ENCODE data around the gene AKAP1.

The AKAP1 gene

GRCh38 chr17:57138956-57139576 is 54.0 kb downstream of the AKAP1 start:
- DNase-seq (ENCODE audit: extremely low spot score) = no peak
- ChIA-PET POLR2A (no interaction called here), CTCF (interaction anchor here (0.8 to 1.9 kb wide), 2 partner anchors 105 to 644 kb away, joined by 3 to 10 read pairs; no protein-coding TSS in a partner anchor)
- no peak for TF ChIP-seq SUZ12 (IDR thresholded peaks at IDR 0.05)
- TF ChIP-seq FOXK2 (IDR thresholded peaks at IDR 0.05) = no peak

DNA sequence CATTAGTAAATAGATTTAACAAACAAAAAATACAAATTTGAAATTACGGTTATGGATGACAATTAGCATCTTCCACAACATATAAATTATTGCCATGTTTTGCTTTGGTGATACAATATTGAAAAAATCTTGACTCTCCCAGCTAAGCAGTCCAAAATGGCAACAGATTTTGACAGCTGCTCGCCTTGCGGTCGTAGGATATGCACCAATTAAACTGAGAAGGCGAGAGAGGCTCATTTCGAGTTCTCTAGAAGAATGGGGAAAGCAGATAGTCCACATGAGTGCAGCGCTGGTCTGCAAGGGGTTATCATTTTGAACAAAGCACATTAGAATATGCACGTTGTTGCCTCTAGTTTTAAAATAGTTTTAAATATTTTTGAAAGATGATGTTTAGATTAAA is 55.3 kb downstream of the AKAP1 start:
- ChIA-PET POLR2A (no interaction called here), CTCF (interaction anchor here (0.6 kb wide), 1 partner anchor 689 kb away, joined by 6 read pairs; no protein-coding TSS in a partner anchor)
- DNase-seq (ENCODE audit: extremely low spot score) = no peak
- TF ChIP-seq NFRKB (IDR thresholded peaks at IDR 0.05) (no peak), CTBP1 (IDR thresholded peaks at IDR 0.05; ENCODE audit: borderline replicate concordance) (no peak), SUZ12 (IDR thresholded peaks at IDR 0.05) (no peak), L3MBTL2 (conservative IDR thresholded peaks at IDR 0.05) (no peak), TARDBP (IDR thresholded peaks at IDR 0.05) (no peak), ARNT (IDR thresholded peaks at IDR 0.05) (no peak), SP1 (IDR thresholded peaks at IDR 0.05) (no peak), FOXM1 (IDR thresholded peaks at IDR 0.05; ENCODE audit: borderline replicate concordance) (no peak), HDGF (IDR thresholded peaks at IDR 0.05; ENCODE audit: borderline replicate concordance) (no peak), LEF1 (IDR thresholded peaks at IDR 0.05; ENCODE audit: borderline replicate concordance) (no peak), BHLHE40 (IDR thresholded peaks at IDR 0.05; ENCODE audit: borderline replicate concordance) (no peak), FOXA1 (IDR thresholded peaks at IDR 0.05) (no peak), FOXK2 (IDR thresholded peaks at IDR 0.05) (no peak), ELF4 (IDR thresholded peaks at IDR 0.05) (no peak), ZNF384 (IDR thresholded peaks at IDR 0.05) (no peak)
- TF ChIP-seq, protein P1, sequence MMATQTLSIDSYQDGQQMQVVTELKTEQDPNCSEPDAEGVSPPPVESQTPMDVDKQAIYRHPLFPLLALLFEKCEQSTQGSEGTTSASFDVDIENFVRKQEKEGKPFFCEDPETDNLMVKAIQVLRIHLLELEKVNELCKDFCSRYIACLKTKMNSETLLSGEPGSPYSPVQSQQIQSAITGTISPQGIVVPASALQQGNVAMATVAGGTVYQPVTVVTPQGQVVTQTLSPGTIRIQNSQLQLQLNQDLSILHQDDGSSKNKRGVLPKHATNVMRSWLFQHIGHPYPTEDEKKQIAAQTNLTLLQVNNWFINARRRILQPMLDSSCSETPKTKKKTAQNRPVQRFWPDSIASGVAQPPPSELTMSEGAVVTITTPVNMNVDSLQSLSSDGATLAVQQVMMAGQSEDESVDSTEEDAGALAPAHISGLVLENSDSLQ (IDR thresholded peaks at IDR 0.05) = no peak

DNA sequence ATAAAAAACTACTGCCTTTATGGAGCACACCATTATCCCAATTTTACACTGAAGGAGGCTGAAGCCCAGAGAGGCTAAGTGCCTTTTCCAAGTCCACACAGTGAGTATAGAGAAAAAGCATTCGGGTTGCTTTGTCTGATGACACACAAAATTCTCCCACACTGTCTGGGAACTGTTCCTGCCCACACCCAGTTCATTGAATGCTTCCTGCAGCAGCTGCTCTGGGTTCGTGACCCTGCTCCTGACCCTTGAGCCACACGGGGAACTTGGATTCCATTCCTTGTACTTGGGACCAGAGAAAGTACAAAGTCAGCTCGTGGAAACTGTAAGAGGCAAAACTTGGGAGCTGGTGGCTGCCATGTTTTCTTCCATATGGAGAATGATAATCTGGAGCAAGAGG is 57.9 kb downstream of the AKAP1 start:
- POLR2A ChIA-PET = interaction anchor here (1.1 kb wide), 1 partner anchor 119 kb away, joined by 3 read pairs; no protein-coding TSS in a partner anchor
- no peak for DNase-seq (ENCODE audit: extremely low spot score)
- CTCF ChIA-PET = interaction anchor here (0.6 to 2.1 kb wide), 2 partner anchors 100 to 198 kb away, joined by 3 to 6 read pairs; no protein-coding TSS in a partner anchor
- no peak for TF ChIP-seq FOXA1 (IDR thresholded peaks at IDR 0.05)
- TF ChIP-seq BHLHE40 (IDR thresholded peaks at IDR 0.05; ENCODE audit: borderline replicate concordance) = no peak
- no peak for TF ChIP-seq CTBP1 (IDR thresholded peaks at IDR 0.05; ENCODE audit: borderline replicate concordance)
- no peak for TF ChIP-seq FOXK2 (IDR thresholded peaks at IDR 0.05)
- no peak for TF ChIP-seq ZNF384 (IDR thresholded peaks at IDR 0.05)

GRCh38 chr17:57143361-57143760 is 58.3 kb downstream of the AKAP1 start:
- CTCF ChIA-PET = interaction anchor here (2.1 kb wide), 1 partner anchor 99 kb away, joined by 6 read pairs; no protein-coding TSS in a partner anchor
- TF ChIP-seq SUZ12 (IDR thresholded peaks at IDR 0.05) = no peak
- TF ChIP-seq ZNF384 (IDR thresholded peaks at IDR 0.05) = no peak
- no peak for TF ChIP-seq FOXK2 (IDR thresholded peaks at IDR 0.05)
- no peak for TF ChIP-seq CTBP1 (IDR thresholded peaks at IDR 0.05; ENCODE audit: borderline replicate concordance)
- no peak for TF ChIP-seq HDGF (IDR thresholded peaks at IDR 0.05; ENCODE audit: borderline replicate concordance)
- no peak for TF ChIP-seq BHLHE40 (IDR thresholded peaks at IDR 0.05; ENCODE audit: borderline replicate concordance)
- TF ChIP-seq FOXM1 (IDR thresholded peaks at IDR 0.05; ENCODE audit: borderline replicate concordance) = no peak
- TF ChIP-seq, protein P1 (IDR thresholded peaks at IDR 0.05) = no peak
- no peak for TF ChIP-seq TARDBP (IDR thresholded peaks at IDR 0.05)
- no peak for TF ChIP-seq ARNT (IDR thresholded peaks at IDR 0.05)
- TF ChIP-seq L3MBTL2 (conservative IDR thresholded peaks at IDR 0.05) = no peak
- TF ChIP-seq NFRKB (IDR thresholded peaks at IDR 0.05) = no peak
- no peak for TF ChIP-seq LEF1 (IDR thresholded peaks at IDR 0.05; ENCODE audit: borderline replicate concordance)
- no peak for TF ChIP-seq FOXA1 (IDR thresholded peaks at IDR 0.05)
- no peak for DNase-seq (ENCODE audit: extremely low spot score)
- POLR2A ChIA-PET = interaction anchor here (1.1 to 1.3 kb wide), 2 partner anchors 8 to 118 kb away, joined by 3 read pairs; no protein-coding TSS in a partner anchor

DNA sequence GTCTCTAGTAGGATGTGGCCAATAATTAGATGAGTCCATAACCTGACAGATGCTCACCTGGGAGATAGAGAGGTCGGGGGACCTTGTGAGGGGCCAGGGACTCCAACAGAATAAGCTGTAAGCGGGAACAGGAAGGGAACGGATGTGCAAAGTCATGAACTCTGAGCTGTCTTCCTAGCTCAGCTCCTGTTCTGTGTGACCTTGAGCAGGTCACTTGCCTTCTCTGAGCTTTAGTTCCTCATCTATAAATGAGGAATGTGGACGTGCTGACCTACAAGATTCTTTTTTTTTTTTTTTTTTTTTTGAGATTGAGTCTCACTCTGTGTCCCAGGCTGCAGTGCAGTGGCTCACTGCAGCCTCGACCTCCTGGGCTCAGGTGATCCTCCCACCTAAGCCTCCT is 58.9 kb downstream of the AKAP1 start:
- CTCF ChIA-PET = interaction anchor here (2.1 kb wide), 1 partner anchor 99 kb away, joined by 6 read pairs; no protein-coding TSS in a partner anchor
- TF ChIP-seq FOXK2 (IDR thresholded peaks at IDR 0.05) (no peak), ELF4 (IDR thresholded peaks at IDR 0.05) (no peak), FOXM1 (IDR thresholded peaks at IDR 0.05; ENCODE audit: borderline replicate concordance) (no peak), L3MBTL2 (conservative IDR thresholded peaks at IDR 0.05) (no peak), ARNT (IDR thresholded peaks at IDR 0.05) (no peak)
- POLR2A ChIA-PET = interaction anchor here (1.3 kb wide), 1 partner anchor 9 kb away, joined by 3 read pairs; no protein-coding TSS in a partner anchor
- DNase-seq (ENCODE audit: extremely low spot score) = no peak

DNA sequence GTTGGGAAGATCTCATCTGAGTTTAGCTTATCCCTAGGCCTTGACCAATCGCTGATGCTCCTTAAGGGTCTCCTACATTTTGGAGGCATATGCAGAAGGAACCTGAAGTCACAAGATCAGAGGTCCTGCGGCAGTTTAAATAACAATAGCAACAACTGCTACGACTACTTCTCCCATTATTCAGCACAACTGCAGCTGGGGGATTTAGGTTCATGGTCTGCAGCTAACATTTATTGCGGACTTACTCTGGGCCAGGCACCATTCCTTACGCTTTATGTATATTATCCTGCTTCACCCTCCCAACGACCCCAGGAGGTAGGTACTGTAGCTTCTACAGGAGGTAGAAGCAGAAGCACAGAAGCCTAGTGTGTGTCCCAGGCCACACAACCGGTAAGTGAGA is 59.5 kb downstream of the AKAP1 start:
- CTCF ChIA-PET = no interaction called here
- DNase-seq (ENCODE audit: extremely low spot score) = no peak
- TF ChIP-seq ARNT (IDR thresholded peaks at IDR 0.05) (no peak), L3MBTL2 (conservative IDR thresholded peaks at IDR 0.05) (no peak), SUZ12 (IDR thresholded peaks at IDR 0.05) (no peak), HDGF (IDR thresholded peaks at IDR 0.05; ENCODE audit: borderline replicate concordance) (no peak), ELF4 (IDR thresholded peaks at IDR 0.05) (no peak), CTBP1 (IDR thresholded peaks at IDR 0.05; ENCODE audit: borderline replicate concordance) (no peak), ZNF384 (IDR thresholded peaks at IDR 0.05) (no peak), FOXK2 (IDR thresholded peaks at IDR 0.05) (no peak), BHLHE40 (IDR thresholded peaks at IDR 0.05; ENCODE audit: borderline replicate concordance) (no peak), SP1 (IDR thresholded peaks at IDR 0.05) (no peak)
- TF ChIP-seq, protein P1 (IDR thresholded peaks at IDR 0.05) = no peak
- POLR2A ChIA-PET = interaction anchor here (1.3 kb wide), 1 partner anchor 10 kb away, joined by 3 read pairs; no protein-coding TSS in a partner anchor

Data from HEK293T (cell line).